Measurements from ENCODE around the gene XPR1. TPM values are rescaled to one million over a fixed set of nuclear protein-coding genes. Genes with fewer than 3 reads are reported as not detected.

The XPR1 gene
- polyA plus RNA-seq, result 7.6 and 7.8 TPM in 2 replicates

GRCh38 chr1:180631766-180632325 lies at the start of gene XPR1:
Gene XPR1, plus strand, starts transcription at chr1:180632022. Its CDS starts 180 bp downstream, at chr1:180632202.

GRCh38 chr1:180912801-180913565 lies 281.2 kb downstream of the XPR1 start, which contains the start of gene KIAA1614:
Gene KIAA1614, plus strand, starts transcription at chr1:180912897. Its CDS starts 347 bp downstream, at chr1:180913244.

Other genes with a start within 250 kb of the XPR1 start
- 35.1 and 37.8 TPM in 2 replicates for gene ACBD6, start 129.4 kb upstream of the XPR1 start, polyA plus RNA-seq
- gene OVAAL, start 73.1 kb upstream of the XPR1 start, polyA plus RNA-seq, result not detected in 2 replicates